Testis (tissue), 3 donors: ENCODE results near the gene NALCN. TPM values are rescaled to one million over a fixed set of nuclear protein-coding genes. Genes with fewer than 3 reads are reported as not detected.
A peak's percentile ranks its signal among the peaks of the same experiment; 100 is the strongest.

ENCODE experiments used
- DNase-seq: peaks from one replicate; pipeline ENCODE4 v3.0.0-alpha.2; 2019
- H3K27ac ChIP-seq, 2 donors: fragments of 200-600 bp; sonication (generic); one replicate each; pipeline ENCODE4 v1.5.1; 2019
- H3K27me3 ChIP-seq: fragments of 200-600 bp; sonication (generic); one replicate; pipeline ENCODE4 v1.5.1; 2019
- H3K36me3 ChIP-seq: fragments of 200-600 bp; sonication (generic); one replicate; pipeline ENCODE4 v1.5.1; 2017; ENCODE audit warnings: low read depth; ENCODE audit errors: missing control alignments
- H3K4me1 ChIP-seq: fragments of 200-600 bp; sonication (generic); one replicate; pipeline ENCODE4 v1.5.1; 2019
- H3K4me3 ChIP-seq, 2 donors: fragments of 200-600 bp; sonication (generic); one replicate each; pipeline ENCODE4 v1.5.1; 2017 to 2019
- H3K9me3 ChIP-seq: fragments of 200-600 bp; sonication (generic); one replicate; pipeline ENCODE4 v1.5.1; 2017
- CTCF ChIP-seq, 3 experiments: fragments of 450-650 bp in 2 of 3; fragments of 200-600 bp in 1 of 3; sonication (generic) in 1 of 3; IDR thresholded peaks; one replicate each; pipeline ENCODE4 v1.5.1; 2016 to 2019; ENCODE audit warnings: antibody characterized with exemption in 3 of 3, mild to moderate bottlenecking in 2 of 3, moderate library complexity in 1 of 3
- POLR2A ChIP-seq: fragments of 450-650 bp; IDR thresholded peaks from one replicate; pipeline ENCODE4 v1.6.1; 2017; ENCODE audit warnings: antibody characterized with exemption, mild to moderate bottlenecking, moderate library complexity
- WGBS, 2 donors: methylation state at CpG; one replicate each; pipeline ENCODE4 v1.1.5; 2018; 5-methylcytosine and 5-hydroxymethylcytosine counted together
- intact Hi-C: fragments of 100-400 bp; cut with DNase I; formaldehyde crosslinking; loops from one replicate; pipeline ENCODE4 v1.15.1; 2023; ENCODE audit warnings: low total_unique reads
- polyA plus RNA-seq: library from polyadenylated mRNA; stranded (reverse); fragments of 350-450 nt; fragmentation: Illumina TruSeq; extraction: RNeasy Lipid Tissue Mini Kit (QIAGEN cat#74804); gene quantifications from one replicate; pipeline ENCODE4 v1.2.3, GENCODE V29; 2014; ENCODE audit warnings: low read depth, low replicate concordance; ENCODE audit not compliant: insufficient read depth
- total RNA-seq, 2 donors: library from RNA; depleted of rRNA; stranded (reverse); fragments of >200 nt; gene quantifications; one replicate each; pipeline ENCODE4 v1.2.3, GENCODE V29; 2016

The NALCN gene
- total and polyA plus RNA-seq, 3 donors from 2014 or later: 2.9 to 4.0 (median 3.2) TPM

- Histone ChIP-seq H3K4me3 (no peak overlapping the region), H3K9me3 (no peaks in the 10 kb centered on the region), H3K27ac (no peak overlapping the region), H3K4me1 (no peaks in the 10 kb centered on the region), H3K36me3 (no peaks in the 10 kb centered on the region), H3K27me3 (no peaks in the 10 kb centered on the region)
- TF ChIP-seq POLR2A (no peak), CTCF (IDR thresholded peaks at IDR 0.05) (no peak)
- WGBS, 2 donors: 83 to 86% methylated on average over 5 of the region's 5 CpGs
- intact Hi-C loops: no loop called here
- DNase-seq: no peak
These were observed 1.2 kb upstream of the NALCN start for GRCh38 chr13:101417501-101417900.

- H3K4me3 ChIP-seq: peak overlapping the region; percentile 63
- intact Hi-C loops: no loop called here
- H3K9me3 ChIP-seq: no peaks in the 10 kb centered on the region
- no peak overlapping the region for H3K27ac ChIP-seq
- H3K27me3 ChIP-seq: no peaks in the 10 kb centered on the region
- 6 to 10% methylated on average over 3 of the region's 3 CpGs for WGBS, 2 donors
- no peaks in the 10 kb centered on the region for H3K4me1 ChIP-seq
- TF ChIP-seq POLR2A (no peak), CTCF (IDR thresholded peaks at IDR 0.05) (no peak)
- no peak for DNase-seq
- no peaks in the 10 kb centered on the region for H3K36me3 ChIP-seq
These were observed 717 bp upstream of the NALCN start for GRCh38 chr13:101417043-101417406.

GRCh38 chr13:101415358-101416174 is 742 bp downstream of the NALCN start:
- peak overlapping the region; percentile 63 for H3K4me3 ChIP-seq
- H3K27me3 ChIP-seq: no peaks in the 10 kb centered on the region
- intact Hi-C loops: no loop called here
- 12 to 39% methylated on average over 6 to 34 of the region's 43 CpGs for WGBS, 2 donors
- no peaks in the 10 kb centered on the region for H3K9me3 ChIP-seq
- DNase-seq: no peak
- peak overlapping the region in 1 of 2 donors; percentile 56 for H3K27ac ChIP-seq
- TF ChIP-seq CTCF (IDR thresholded peaks at IDR 0.05): no peak
- TF ChIP-seq POLR2A: no peak
- H3K36me3 ChIP-seq: no peaks in the 10 kb centered on the region
- no peaks in the 10 kb centered on the region for H3K4me1 ChIP-seq

- no peak overlapping the region for H3K27ac ChIP-seq
- no peak overlapping the region for H3K4me3 ChIP-seq
- 60 to 67% methylated on average over 1 of the region's 1 CpG for whole genome bisulfite sequencing, 2 donors
- no peaks in the 10 kb centered on the region for H3K9me3 ChIP-seq
- no peaks in the 10 kb centered on the region for H3K4me1 ChIP-seq
- DNase-seq: no peak
- intact Hi-C loops: no loop called here
- TF ChIP-seq CTCF (IDR thresholded peaks at IDR 0.05): no peak
- TF ChIP-seq POLR2A: no peak
- no peaks in the 10 kb centered on the region for H3K27me3 ChIP-seq
- no peaks in the 10 kb centered on the region for H3K36me3 ChIP-seq
These were observed 4.2 kb downstream of the NALCN start for GRCh38 chr13:101412076-101412475.
